Hepatocyte (in vitro differentiated cells): ENCODE data around the gene TNXB. TPM values are rescaled to one million over a fixed set of nuclear protein-coding genes. Genes with fewer than 3 reads are reported as not detected.

ENCODE experiments used
- DNase-seq: peaks from one replicate; pipeline ENCODE4 v3.0.0-alpha.2; 2016; ENCODE audit warnings: low spot score
- H2AFZ ChIP-seq: fragments of 200-600 bp; sonication (generic); 2 replicates; pipeline ENCODE4 v1.6.0; 2016; ENCODE audit warnings: antibody characterized with exemption, mild to moderate bottlenecking
- H3K27ac ChIP-seq: fragments of 200-600 bp; sonication (generic); 2 replicates; pipeline ENCODE4 v1.5.1; 2016; ENCODE audit warnings: mild to moderate bottlenecking
- H3K27me3 ChIP-seq: fragments of 200-600 bp; sonication (generic); 2 replicates; pipeline ENCODE4 v1.6.1; 2016
- H3K36me3 ChIP-seq: fragments of 200-600 bp; sonication (generic); replicated peaks from 2 replicates; pipeline ENCODE4 v1.5.1; 2016; ENCODE audit warnings: low read depth; ENCODE audit not compliant: insufficient read depth
- H3K4me1 ChIP-seq: fragments of 200-600 bp; sonication (generic); 2 replicates; pipeline ENCODE4 v1.5.1; 2016; ENCODE audit warnings: mild to moderate bottlenecking, moderate library complexity; ENCODE audit not compliant: insufficient read depth
- H3K4me2 ChIP-seq: fragments of 200-600 bp; sonication (generic); 2 replicates; pipeline ENCODE4 v1.6.0; 2016
- H3K4me3 ChIP-seq: fragments of 200-600 bp; sonication (generic); 2 replicates; pipeline ENCODE4 v1.5.1; 2016; ENCODE audit warnings: mild to moderate bottlenecking
- H3K79me2 ChIP-seq: fragments of 200-600 bp; sonication (generic); 2 replicates; pipeline ENCODE4 v1.6.0; 2017; ENCODE audit warnings: mild to moderate bottlenecking
- H3K9me2 ChIP-seq: fragments of 200-600 bp; sonication (generic); replicated peaks from 2 replicates; pipeline ENCODE4 v1.6.0; 2017; ENCODE audit warnings: mild to moderate bottlenecking; ENCODE audit not compliant: insufficient read depth
- H3K9me3 ChIP-seq: fragments of 200-600 bp; sonication (generic); 2 replicates; pipeline ENCODE4 v1.5.1; 2016; ENCODE audit warnings: low read depth, mild to moderate bottlenecking
- H4K20me1 ChIP-seq: fragments of 200-600 bp; sonication (generic); 2 replicates; pipeline ENCODE4 v1.6.0; 2016; ENCODE audit warnings: mild to moderate bottlenecking; ENCODE audit not compliant: insufficient read depth, poor library complexity, severe bottlenecking
- EZH2 ChIP-seq: fragments of 200-600 bp; sonication (generic); IDR thresholded peaks from 2 replicates; pipeline ENCODE4 v1.6.1; 2016; ENCODE audit warnings: antibody characterized with exemption, mild to moderate bottlenecking, borderline replicate concordance
- EZH2phosphoT487 ChIP-seq: fragments of 200-600 bp; sonication (generic); IDR thresholded peaks from one replicate; pipeline ENCODE4 v1.6.1; 2018; ENCODE audit warnings: antibody characterized with exemption, mild to moderate bottlenecking, low read depth, moderate library complexity; ENCODE audit not compliant: unreplicated experiment, severe bottlenecking
- WGBS: methylation state at CpG from one replicate; pipeline ENCODE4 v1.1.6; 2016; ENCODE audit warnings: low lambda C conversion rate; ENCODE audit errors: missing lambda C conversion rate; 5-methylcytosine and 5-hydroxymethylcytosine counted together
- polyA plus RNA-seq: library from polyadenylated mRNA; unstranded; fragments of >200 nt; fragmentation: Nextera tagmentation; extraction: Ambion mirVana; gene quantifications from 2 replicates; pipeline ENCODE4 v1.2.1, GENCODE V29; 2016
- total RNA-seq: library from RNA; depleted of rRNA; stranded (reverse); fragments of >200 nt; gene quantifications from 2 replicates; pipeline ENCODE4 v1.2.3, GENCODE V29; 2014
- TF ChIP-seq, protein P1 (sequence below): fragments of 200-600 bp; sonication (generic); IDR thresholded peaks from 2 replicates; pipeline ENCODE4 v1.5.1; 2016; ENCODE audit warnings: antibody characterized with exemption, mild to moderate bottlenecking; ENCODE audit not compliant: poor library complexity

The TNXB gene
- total and polyA plus RNA-seq, 2 experiments from 2014 or later = 9.2 to 11.6 TPM

DNA sequence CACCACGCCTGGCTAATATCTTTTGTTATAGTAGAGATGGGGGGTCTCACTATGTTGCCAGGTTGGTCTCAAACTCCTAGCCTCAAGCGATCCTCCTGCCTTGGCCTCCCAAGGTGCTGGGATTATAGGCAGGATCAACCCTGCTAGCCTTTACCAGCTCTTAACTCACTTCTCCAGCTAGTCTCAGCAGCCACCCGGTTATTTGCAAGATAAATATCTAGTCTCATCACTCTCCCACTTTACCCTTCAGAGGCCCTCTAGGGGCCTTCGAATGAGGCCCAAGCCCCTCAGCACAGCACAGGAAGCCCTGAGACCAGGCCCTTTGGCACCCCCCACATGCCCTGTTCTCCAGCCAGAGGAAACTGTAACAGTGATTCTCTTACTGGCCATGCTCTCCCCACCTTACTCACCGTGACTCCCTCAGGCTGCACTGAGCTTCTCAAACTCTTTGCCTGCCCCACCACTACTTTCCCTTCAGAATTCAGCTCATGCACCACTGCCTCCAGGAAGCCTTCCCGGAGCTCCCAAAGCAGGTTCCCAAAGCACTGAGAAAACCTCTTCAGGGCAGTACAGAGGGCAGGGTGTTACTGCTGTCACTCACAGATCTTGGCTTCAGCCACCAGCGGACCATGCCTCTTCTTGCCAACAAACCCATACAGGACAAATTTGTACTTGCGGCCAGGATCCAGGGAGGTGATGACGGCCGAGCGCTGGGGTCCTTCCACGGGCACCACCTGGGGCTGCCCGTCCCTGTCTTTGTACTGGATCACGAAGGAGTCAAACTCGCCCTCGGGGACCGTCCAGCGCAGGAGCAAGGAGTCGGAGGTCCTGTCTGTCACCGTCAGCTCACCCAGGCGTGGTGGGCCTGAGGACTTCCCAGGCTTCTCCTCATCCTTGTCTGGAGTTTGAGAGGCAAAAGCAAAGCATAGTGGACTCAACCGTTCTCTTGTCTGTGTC lies 25.0 kb downstream of the TNXB start:
- Histone ChIP-seq H3K27me3 (no peaks in the 10 kb centered on the region), H2AFZ (no peak overlapping the region), H3K4me3 (no peak overlapping the region), H3K36me3 (no peaks in the 10 kb centered on the region), H3K9me2 (no peaks in the 10 kb centered on the region), H3K9me3 (no peaks in the 10 kb centered on the region), H4K20me1 (no peaks in the 10 kb centered on the region), H3K4me2 (no peak overlapping the region), H3K4me1 (peaks cover 27% of the 10 kb centered on the region), H3K79me2 (no peaks in the 10 kb centered on the region), H3K27ac (no peak overlapping the region)
- DNase-seq = no peak
- WGBS = 93% methylated on average over 22 of the region's 22 CpGs
- TF ChIP-seq EZH2 = no peak
- TF ChIP-seq EZH2phosphoT487 = no peak
- TF ChIP-seq, protein P1, sequence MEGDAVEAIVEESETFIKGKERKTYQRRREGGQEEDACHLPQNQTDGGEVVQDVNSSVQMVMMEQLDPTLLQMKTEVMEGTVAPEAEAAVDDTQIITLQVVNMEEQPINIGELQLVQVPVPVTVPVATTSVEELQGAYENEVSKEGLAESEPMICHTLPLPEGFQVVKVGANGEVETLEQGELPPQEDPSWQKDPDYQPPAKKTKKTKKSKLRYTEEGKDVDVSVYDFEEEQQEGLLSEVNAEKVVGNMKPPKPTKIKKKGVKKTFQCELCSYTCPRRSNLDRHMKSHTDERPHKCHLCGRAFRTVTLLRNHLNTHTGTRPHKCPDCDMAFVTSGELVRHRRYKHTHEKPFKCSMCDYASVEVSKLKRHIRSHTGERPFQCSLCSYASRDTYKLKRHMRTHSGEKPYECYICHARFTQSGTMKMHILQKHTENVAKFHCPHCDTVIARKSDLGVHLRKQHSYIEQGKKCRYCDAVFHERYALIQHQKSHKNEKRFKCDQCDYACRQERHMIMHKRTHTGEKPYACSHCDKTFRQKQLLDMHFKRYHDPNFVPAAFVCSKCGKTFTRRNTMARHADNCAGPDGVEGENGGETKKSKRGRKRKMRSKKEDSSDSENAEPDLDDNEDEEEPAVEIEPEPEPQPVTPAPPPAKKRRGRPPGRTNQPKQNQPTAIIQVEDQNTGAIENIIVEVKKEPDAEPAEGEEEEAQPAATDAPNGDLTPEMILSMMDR = no peak

DNA sequence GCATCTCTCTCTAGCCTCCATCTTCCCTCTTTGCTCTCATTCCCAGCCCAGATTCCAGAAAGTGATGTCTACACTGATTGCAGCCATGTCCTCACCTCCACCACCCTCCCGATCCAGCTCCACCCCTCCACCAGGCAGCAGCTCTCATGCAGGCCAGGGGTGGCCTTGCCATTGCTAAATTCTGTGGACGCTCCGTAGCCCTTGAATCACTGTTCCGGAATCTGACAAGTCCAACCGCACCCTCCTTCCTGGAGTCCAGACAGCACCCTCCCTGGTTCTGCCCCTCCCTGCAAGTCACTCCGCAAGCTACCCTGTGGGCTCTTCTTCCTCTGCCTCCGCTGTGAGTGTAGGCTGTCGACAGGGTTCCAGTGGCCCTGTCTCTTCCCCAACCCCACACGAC lies 26.2 kb downstream of the TNXB start:
- no peaks in the 10 kb centered on the region for H3K79me2 ChIP-seq
- no peaks in the 10 kb centered on the region for H3K9me3 ChIP-seq
- H2AFZ ChIP-seq = no peak overlapping the region
- no peaks in the 10 kb centered on the region for H4K20me1 ChIP-seq
- H3K4me2 ChIP-seq = no peak overlapping the region
- no peak overlapping the region for H3K27ac ChIP-seq
- no peaks in the 10 kb centered on the region for H3K27me3 ChIP-seq
- no peak for TF ChIP-seq EZH2
- TF ChIP-seq, protein P1 = no peak
- no peak for TF ChIP-seq EZH2phosphoT487
- no peaks in the 10 kb centered on the region for H3K9me2 ChIP-seq
- no peak overlapping the region for H3K4me3 ChIP-seq
- WGBS = 79% methylated on average over 9 of the region's 9 CpGs
- no peaks in the 10 kb centered on the region for H3K36me3 ChIP-seq
- no peak for DNase-seq
- peaks cover 18% of the 10 kb centered on the region for H3K4me1 ChIP-seq

DNA sequence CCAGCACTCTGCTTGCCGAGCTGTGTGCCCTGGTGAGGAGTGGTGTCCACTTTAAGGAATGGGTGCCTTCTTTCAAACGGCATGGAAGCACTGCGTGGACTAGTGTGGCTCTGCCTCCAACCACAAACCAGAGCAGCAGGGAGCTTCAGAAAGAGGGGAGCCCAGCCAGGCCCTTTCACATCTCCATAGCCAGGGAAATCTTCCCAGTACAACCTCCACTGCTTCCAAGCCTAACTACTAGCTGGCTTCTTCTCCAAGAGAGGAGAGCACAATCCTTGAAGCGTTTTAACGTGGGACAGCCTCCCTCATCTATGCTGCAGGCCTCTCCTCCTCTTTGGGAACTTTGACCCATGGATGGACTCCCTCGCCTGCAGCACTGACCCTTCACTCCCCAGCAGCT lies 26.7 kb downstream of the TNXB start:
- no peaks in the 10 kb centered on the region for H3K9me3 ChIP-seq
- no peaks in the 10 kb centered on the region for H3K36me3 ChIP-seq
- H3K9me2 ChIP-seq = no peaks in the 10 kb centered on the region
- DNase-seq = no peak
- H4K20me1 ChIP-seq = no peaks in the 10 kb centered on the region
- H3K4me3 ChIP-seq = no peak overlapping the region
- H3K27ac ChIP-seq = no peak overlapping the region
- H3K4me1 ChIP-seq = peaks cover 15% of the 10 kb centered on the region
- WGBS = 80% methylated on average over 6 of the region's 6 CpGs
- no peaks in the 10 kb centered on the region for H3K79me2 ChIP-seq
- no peak overlapping the region for H2AFZ ChIP-seq
- H3K27me3 ChIP-seq = no peaks in the 10 kb centered on the region
- no peak for TF ChIP-seq EZH2
- TF ChIP-seq, protein P1 = no peak
- no peak overlapping the region for H3K4me2 ChIP-seq
